Measurements from ENCODE around the gene MECP2. TPM values are rescaled to one million over a fixed set of nuclear protein-coding genes. Genes with fewer than 3 reads are reported as not detected.
A peak's percentile ranks its signal among the peaks of the same experiment; 100 is the strongest.

Gene MECP2
- polyA plus RNA-seq, 12 donors = 16.5 to 30.0 (median 19.2) TPM; not detected in 1

- DNase-seq = no peak
Observed at GRCh38 chrX:154117566-154117965, 20.0 kb upstream of the MECP2 start.

- DNase-seq = no peak
Observed at GRCh38 chrX:154116426-154117211, 19.1 kb upstream of the MECP2 start.

GRCh38 chrX:154115750-154116149 lies 18.2 kb upstream of the MECP2 start:
- no peak for DNase-seq

GRCh38 chrX:154115071-154115470 lies 17.6 kb upstream of the MECP2 start:
- DNase-seq = no peak

GRCh38 chrX:154114652-154115051 lies 17.1 kb upstream of the MECP2 start:
- no peak for DNase-seq

GRCh38 chrX:154113729-154114128 lies 16.2 kb upstream of the MECP2 start:
- no peak for DNase-seq

GRCh38 chrX:154098551-154098950 lies 1.0 kb upstream of the MECP2 start:
- DNase-seq = no peak

GRCh38 chrX:154097003-154097588 lies 421 bp downstream of the MECP2 start:
- peak; percentile 69 for DNase-seq

GRCh38 chrX:154096140-154097002 lies 1.1 kb downstream of the MECP2 start:
- peak; percentile 12 for DNase-seq

- DNase-seq = no peak
Observed at GRCh38 chrX:154094833-154095232, 2.7 kb downstream of the MECP2 start.

GRCh38 chrX:154093965-154094364 lies 3.6 kb downstream of the MECP2 start:
- DNase-seq = no peak

- no peak for DNase-seq
Observed at GRCh38 chrX:154092371-154092770, 5.1 kb downstream of the MECP2 start.

- DNase-seq = no peak
Observed at GRCh38 chrX:154091678-154092077, 5.8 kb downstream of the MECP2 start.

GRCh38 chrX:154090731-154091130 lies 6.8 kb downstream of the MECP2 start:
- DNase-seq = no peak

- no peak for DNase-seq
Observed at GRCh38 chrX:154084449-154085300, 12.8 kb downstream of the MECP2 start.

GRCh38 chrX:154083126-154083517 lies 14.4 kb downstream of the MECP2 start:
- no peak for DNase-seq

- no peak for DNase-seq
Observed at GRCh38 chrX:154082396-154083125, 15.0 kb downstream of the MECP2 start.

GRCh38 chrX:154077101-154077500 lies 20.4 kb downstream of the MECP2 start:
- DNase-seq = no peak

GRCh38 chrX:154074199-154074598 lies 23.3 kb downstream of the MECP2 start:
- no peak for DNase-seq

GRCh38 chrX:154072192-154072591 lies 25.3 kb downstream of the MECP2 start:
- no peak for DNase-seq

GRCh38 chrX:154068560-154068959 lies 29.0 kb downstream of the MECP2 start:
- no peak for DNase-seq
